AG09319 (cell line): ENCODE measurements around the gene PRRT1.

Experiments
- DNase-seq: peaks from one replicate; pipeline ENCODE4 v3.0.0-alpha.2; 2010; ENCODE audit warnings: low read depth; ENCODE audit errors: extremely low read depth
- TF ChIP-seq, protein P1 (sequence below): IDR thresholded peaks from 2 replicates; pipeline ENCODE4 v1.5.1; 2011; ENCODE audit warnings: low read depth, mild to moderate bottlenecking, inconsistent platforms, low read length, moderate library complexity

Gene PRRT1

GRCh38 chr6:32175322-32175710, 23.6 kb upstream of the PRRT1 start:
- no peak for DNase-seq
- TF ChIP-seq, protein P1, sequence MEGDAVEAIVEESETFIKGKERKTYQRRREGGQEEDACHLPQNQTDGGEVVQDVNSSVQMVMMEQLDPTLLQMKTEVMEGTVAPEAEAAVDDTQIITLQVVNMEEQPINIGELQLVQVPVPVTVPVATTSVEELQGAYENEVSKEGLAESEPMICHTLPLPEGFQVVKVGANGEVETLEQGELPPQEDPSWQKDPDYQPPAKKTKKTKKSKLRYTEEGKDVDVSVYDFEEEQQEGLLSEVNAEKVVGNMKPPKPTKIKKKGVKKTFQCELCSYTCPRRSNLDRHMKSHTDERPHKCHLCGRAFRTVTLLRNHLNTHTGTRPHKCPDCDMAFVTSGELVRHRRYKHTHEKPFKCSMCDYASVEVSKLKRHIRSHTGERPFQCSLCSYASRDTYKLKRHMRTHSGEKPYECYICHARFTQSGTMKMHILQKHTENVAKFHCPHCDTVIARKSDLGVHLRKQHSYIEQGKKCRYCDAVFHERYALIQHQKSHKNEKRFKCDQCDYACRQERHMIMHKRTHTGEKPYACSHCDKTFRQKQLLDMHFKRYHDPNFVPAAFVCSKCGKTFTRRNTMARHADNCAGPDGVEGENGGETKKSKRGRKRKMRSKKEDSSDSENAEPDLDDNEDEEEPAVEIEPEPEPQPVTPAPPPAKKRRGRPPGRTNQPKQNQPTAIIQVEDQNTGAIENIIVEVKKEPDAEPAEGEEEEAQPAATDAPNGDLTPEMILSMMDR = no peak

GRCh38 chr6:32174416-32174815, 22.7 kb upstream of the PRRT1 start:
- TF ChIP-seq, protein P1 = no peak
- DNase-seq = no peak

DNA sequence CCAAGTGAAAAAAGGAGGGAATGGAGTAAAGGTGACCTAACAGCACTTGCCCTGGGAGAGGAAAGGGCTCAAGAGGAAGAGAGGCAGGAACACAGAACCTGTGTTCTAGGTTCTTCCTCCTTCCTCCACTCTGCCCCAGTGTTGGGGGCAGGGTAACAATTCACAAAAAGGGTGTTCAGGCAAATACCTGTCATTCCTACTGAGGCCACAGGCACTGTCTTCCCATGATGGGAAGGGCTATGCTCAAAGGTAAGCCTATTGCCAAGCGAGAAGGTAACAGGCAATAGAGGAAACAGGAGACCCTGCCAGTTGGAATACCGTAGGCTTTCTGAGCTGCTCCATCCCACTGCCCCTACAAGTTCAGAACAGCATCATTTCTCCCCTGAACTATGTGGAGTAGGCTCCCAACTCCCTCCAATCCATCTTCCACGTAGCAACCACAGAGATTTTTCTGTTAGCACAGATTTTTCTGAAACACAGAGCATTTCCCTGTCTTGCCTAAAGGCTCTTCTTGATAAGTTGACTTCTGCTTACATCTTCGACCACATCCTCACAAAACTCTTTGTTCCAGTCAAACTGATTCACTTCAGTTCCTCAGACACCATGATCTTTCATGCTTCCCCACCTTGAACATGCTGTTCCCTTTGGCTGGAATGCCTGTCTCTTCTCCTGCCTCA, 21.4 kb upstream of the PRRT1 start:
- no peak for DNase-seq
- TF ChIP-seq, protein P1 = no peak

DNA sequence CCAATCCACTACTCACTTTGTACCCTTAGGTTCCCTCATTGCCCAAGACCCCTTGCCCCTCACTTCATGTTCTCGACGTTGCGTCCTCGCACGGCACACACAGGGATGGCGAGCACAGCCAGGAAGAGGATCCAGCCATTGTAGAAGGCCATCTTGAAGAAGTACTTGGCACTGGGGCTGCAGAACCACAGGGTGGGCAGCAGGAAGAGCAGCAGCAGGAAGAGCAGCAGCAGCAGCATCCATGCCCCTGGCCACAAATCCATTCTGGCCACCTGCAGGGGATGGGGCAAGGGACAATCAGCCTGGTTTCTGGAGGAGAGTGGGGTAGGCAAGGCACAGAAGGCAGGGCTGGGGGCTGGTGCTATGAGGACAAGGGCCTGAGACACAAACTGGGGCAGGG, 19.5 kb upstream of the PRRT1 start:
- no peak for DNase-seq
- TF ChIP-seq, protein P1 = no peak

DNA sequence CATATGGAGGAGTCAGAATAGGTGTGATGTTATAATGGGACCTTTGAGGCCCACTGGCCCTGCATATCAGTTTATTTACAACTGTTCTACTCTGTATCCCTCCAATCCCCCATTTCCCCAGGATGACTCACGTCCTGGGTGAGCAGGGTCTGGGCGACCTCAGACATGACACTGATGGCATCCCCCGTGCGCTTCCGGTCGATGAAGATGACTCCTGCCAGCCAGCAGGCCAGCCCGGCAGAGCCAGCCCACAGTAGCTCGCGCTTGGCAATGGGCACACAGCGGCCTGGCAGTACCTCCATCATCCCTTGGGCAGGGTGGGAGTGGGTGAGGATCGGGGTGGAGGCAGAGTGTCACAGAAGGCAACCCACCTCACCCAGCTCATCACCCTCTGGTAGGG, 18.6 kb upstream of the PRRT1 start:
- TF ChIP-seq, protein P1 = no peak
- DNase-seq = no peak

DNA sequence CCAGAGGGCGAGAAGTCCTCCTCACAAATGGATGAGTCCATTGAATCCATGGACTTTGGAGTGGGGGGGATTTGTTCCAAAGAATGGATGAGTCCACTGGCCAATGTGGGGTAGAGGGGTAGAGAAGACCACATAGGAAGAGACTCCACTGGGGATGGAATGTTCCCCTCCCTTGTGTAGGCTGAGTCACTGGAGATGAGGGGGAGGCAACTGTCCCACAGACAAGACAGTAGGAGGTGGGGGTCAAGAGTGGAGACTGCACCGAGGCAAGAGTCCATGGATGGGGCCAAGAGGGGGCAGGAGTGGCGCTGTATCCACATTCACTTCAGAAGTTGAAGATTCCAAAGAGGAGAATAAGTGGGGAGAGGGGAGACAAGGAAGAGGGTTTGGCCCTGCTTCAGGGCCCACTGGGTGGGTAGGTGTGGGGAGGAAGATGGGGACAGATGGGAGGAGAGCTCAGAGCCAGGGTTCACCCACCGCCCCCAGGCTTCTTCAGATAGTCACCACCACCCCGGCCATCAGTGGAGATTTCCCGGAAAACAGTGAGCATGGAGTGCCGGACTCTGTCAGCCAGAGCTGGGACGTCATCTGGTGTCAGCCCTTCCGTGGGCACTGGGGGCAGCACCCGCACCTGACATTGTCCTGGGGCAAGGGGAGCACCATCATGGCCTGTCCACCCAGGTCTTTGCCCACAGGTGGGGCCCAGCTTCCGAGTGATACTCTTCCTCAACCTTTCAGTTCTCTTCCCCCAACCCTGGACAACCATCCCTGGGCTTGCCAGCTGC, 17.3 kb upstream of the PRRT1 start:
- TF ChIP-seq, protein P1 = no peak
- no peak for DNase-seq

DNA sequence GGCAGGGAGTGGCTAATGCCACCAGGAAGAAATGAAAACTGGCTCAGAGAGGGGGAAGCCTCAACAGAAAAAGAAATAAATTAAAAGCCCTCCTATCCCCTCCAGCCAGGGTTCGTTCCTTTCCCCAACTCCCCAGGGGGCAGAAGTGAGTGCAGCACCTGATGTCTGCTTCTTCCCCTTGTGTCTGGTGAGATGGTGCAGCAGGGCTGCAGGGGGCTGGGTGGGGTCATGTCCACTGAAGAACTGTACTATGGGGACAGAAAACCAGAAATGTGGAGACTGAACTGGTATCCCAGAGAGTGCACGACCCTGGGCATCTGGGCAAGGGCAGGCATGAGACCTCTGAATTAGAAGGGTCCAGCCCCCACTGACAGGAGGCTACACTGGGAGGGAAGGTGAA, 16.6 kb upstream of the PRRT1 start:
- DNase-seq = no peak
- TF ChIP-seq, protein P1 = no peak
